ENCODE measurements around the gene ZNF423.
A peak's percentile ranks its signal among the peaks of the same experiment; 100 is the strongest.

ZNF423 gene

DNA sequence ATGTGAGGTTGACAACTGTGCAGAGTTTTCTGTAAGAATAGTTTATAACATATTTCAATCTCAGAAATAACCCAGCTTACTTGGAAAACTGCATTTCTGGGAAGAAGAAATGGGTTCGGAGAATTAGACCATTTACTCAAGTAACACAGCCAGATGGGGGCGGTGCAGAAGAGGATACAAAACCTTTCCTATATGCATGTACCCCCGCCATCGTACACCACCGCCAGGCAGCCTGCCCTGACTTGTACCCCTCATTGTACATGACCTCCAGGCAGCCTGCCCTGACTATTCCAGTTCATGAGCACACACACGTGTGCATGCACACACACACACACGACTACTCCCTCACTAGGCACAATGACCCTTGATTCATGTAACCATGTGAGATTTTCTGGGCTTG lies 328.3 kb downstream of the ZNF423 start:
- no peaks in the 10 kb centered on the region for H3K9me3 Mint-ChIP-seq
- TF ChIP-seq, protein P1, sequence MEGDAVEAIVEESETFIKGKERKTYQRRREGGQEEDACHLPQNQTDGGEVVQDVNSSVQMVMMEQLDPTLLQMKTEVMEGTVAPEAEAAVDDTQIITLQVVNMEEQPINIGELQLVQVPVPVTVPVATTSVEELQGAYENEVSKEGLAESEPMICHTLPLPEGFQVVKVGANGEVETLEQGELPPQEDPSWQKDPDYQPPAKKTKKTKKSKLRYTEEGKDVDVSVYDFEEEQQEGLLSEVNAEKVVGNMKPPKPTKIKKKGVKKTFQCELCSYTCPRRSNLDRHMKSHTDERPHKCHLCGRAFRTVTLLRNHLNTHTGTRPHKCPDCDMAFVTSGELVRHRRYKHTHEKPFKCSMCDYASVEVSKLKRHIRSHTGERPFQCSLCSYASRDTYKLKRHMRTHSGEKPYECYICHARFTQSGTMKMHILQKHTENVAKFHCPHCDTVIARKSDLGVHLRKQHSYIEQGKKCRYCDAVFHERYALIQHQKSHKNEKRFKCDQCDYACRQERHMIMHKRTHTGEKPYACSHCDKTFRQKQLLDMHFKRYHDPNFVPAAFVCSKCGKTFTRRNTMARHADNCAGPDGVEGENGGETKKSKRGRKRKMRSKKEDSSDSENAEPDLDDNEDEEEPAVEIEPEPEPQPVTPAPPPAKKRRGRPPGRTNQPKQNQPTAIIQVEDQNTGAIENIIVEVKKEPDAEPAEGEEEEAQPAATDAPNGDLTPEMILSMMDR (IDR thresholded peaks at IDR 0.05) = no peak
- DNase-seq = no peak
- peaks cover 3% of the 10 kb centered on the region for H3K27me3 Mint-ChIP-seq (ENCODE audit: low read depth, poor library complexity)
- H3K27ac Mint-ChIP-seq = peak overlapping the region; percentile 92
- peak overlapping the region; percentile 52 for H3K4me3 Mint-ChIP-seq
- peaks cover 73% of the 10 kb centered on the region for H3K4me1 Mint-ChIP-seq
- peaks cover 2% of the 10 kb centered on the region for H3K36me3 Mint-ChIP-seq (ENCODE audit: low read depth)

GRCh38 chr16:49526860-49527365 lies 329.0 kb downstream of the ZNF423 start:
- peaks cover 9% of the 10 kb centered on the region for H3K36me3 Mint-ChIP-seq (ENCODE audit: low read depth)
- H3K9me3 Mint-ChIP-seq = no peaks in the 10 kb centered on the region
- peaks cover 66% of the 10 kb centered on the region for H3K4me1 Mint-ChIP-seq
- no peak for DNase-seq
- TF ChIP-seq, protein P1 (IDR thresholded peaks at IDR 0.05) = no peak
- no peak overlapping the region for H3K27ac Mint-ChIP-seq
- peaks cover 3% of the 10 kb centered on the region for H3K27me3 Mint-ChIP-seq (ENCODE audit: low read depth, poor library complexity)
- H3K4me3 Mint-ChIP-seq = no peak overlapping the region

DNA sequence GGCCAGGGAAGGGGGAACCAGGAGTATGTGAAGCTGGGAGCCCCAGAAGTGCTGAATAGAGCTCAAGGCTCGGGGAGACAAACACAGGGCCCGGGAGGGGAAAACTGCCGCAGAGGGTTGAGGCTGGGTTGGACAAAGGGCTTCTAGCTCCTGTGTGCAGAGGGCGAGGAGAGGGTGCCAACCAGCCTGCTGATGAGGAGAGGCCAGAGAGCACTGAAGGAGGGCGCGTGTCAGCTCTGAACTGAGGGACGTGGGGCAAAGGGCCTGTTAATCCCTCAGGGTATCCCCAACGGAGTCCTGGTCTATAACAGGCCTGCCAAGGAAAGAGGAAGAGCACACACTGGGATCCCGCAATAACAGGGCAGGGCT lies 331.0 kb downstream of the ZNF423 start:
- no peaks in the 10 kb centered on the region for H3K9me3 Mint-ChIP-seq
- DNase-seq = no peak
- H3K36me3 Mint-ChIP-seq (ENCODE audit: low read depth) = peaks cover 17% of the 10 kb centered on the region
- no peak overlapping the region for H3K27ac Mint-ChIP-seq
- H3K27me3 Mint-ChIP-seq (ENCODE audit: low read depth, poor library complexity) = no peaks in the 10 kb centered on the region
- H3K4me3 Mint-ChIP-seq = no peak overlapping the region
- TF ChIP-seq, protein P1 (IDR thresholded peaks at IDR 0.05) = no peak
- peaks cover 58% of the 10 kb centered on the region for H3K4me1 Mint-ChIP-seq

- Mint-ChIP-seq H3K4me1 (peaks cover 52% of the 10 kb centered on the region), H3K4me3 (no peak overlapping the region), H3K9me3 (no peaks in the 10 kb centered on the region), H3K27me3 (ENCODE audit: low read depth, poor library complexity) (no peaks in the 10 kb centered on the region), H3K27ac (no peak overlapping the region), H3K36me3 (ENCODE audit: low read depth) (peaks cover 22% of the 10 kb centered on the region)
- TF ChIP-seq, protein P1 (IDR thresholded peaks at IDR 0.05) = no peak
- no peak for DNase-seq
Measured at GRCh38 chr16:49524216-49524946, 331.5 kb downstream of the ZNF423 start.

- Mint-ChIP-seq H3K4me1 (peaks cover 45% of the 10 kb centered on the region), H3K27ac (no peak overlapping the region), H3K4me3 (no peak overlapping the region), H3K27me3 (ENCODE audit: low read depth, poor library complexity) (no peaks in the 10 kb centered on the region), H3K36me3 (ENCODE audit: low read depth) (peaks cover 25% of the 10 kb centered on the region), H3K9me3 (no peaks in the 10 kb centered on the region)
- DNase-seq = no peak
- TF ChIP-seq, protein P1 (IDR thresholded peaks at IDR 0.05) = no peak
Measured at GRCh38 chr16:49523435-49524159, 332.3 kb downstream of the ZNF423 start.

Data from nephron progenitor cell (in vitro differentiated cells).